Endothelial cell of umbilical vein (primary cell): ENCODE measurements around the gene STK32C. TPM values are rescaled to one million over a fixed set of nuclear protein-coding genes. Genes with fewer than 3 reads are reported as not detected.

Experiments used
- BruUV-seq: library from RNA; stranded (reverse); fragments of 400-500 nt; replicated peaks from 2 replicates; lab custom pipeline; 2021; lab: Mats Ljungman, UMichigan
- CTCF ChIA-PET: fragments of 300-600, 350-600 bp; sonication (Branson Sonifier 250); formaldehyde crosslinking; loops from one replicate; lab custom pipeline; 2021; ENCODE audit warnings: antibody characterized with exemption, inconsistent platforms; lab: Charles Lee
- POLR2A ChIA-PET: fragments of 300-600, 350-600 bp; sonication (Branson Sonifier 250); formaldehyde crosslinking; loops from one replicate; lab custom pipeline; 2021; ENCODE audit warnings: antibody characterized with exemption, inconsistent platforms; lab: Charles Lee
- DNase-seq: peaks from one replicate; pipeline ENCODE4 v3.0.0-alpha.2; 2011; ENCODE audit warnings: low read depth, low spot score
- FAIRE-seq: peaks from 2 replicates; lab custom pipeline; 2011; peaks lifted over from hg19 to GRCh38; lab: Jason Lieb, UNC
- H2AFZ ChIP-seq: 2 replicates; pipeline ENCODE4 v1.6.0; 2012; ENCODE audit warnings: low read depth, low read length, control low read depth, inconsistent platforms
- H3K27ac ChIP-seq: 2 replicates; pipeline ENCODE4 v1.5.1; 2011; ENCODE audit warnings: low read depth, mild to moderate bottlenecking, control low read depth, low read length, moderate library complexity; ENCODE audit not compliant: insufficient read depth
- H3K27me3 ChIP-seq, 2 experiments: 2 replicates each; pipeline versions ENCODE4 v1.6.0 to v1.6.1; 2011; ENCODE audit warnings: low read length in 2 of 2, mixed read lengths in 1 of 2; ENCODE audit not compliant: control insufficient read depth in 2 of 2, insufficient read depth in 2 of 2
- H3K36me3 ChIP-seq, 2 experiments: 2 replicates in 1 of 2; 3 replicates in 1 of 2; pipeline ENCODE4 v1.5.1; 2011; ENCODE audit warnings: low read length in 2 of 2, mild to moderate bottlenecking in 1 of 2, moderate library complexity in 1 of 2; ENCODE audit not compliant: control insufficient read depth in 2 of 2, insufficient read depth in 2 of 2; ENCODE audit errors: extremely low read depth in 1 of 2
- H3K4me1 ChIP-seq: 3 replicates; pipeline ENCODE4 v1.5.1; 2011; ENCODE audit warnings: mild to moderate bottlenecking, low read length; ENCODE audit not compliant: control insufficient read depth, insufficient read depth; ENCODE audit errors: extremely low read depth
- H3K4me2 ChIP-seq: 2 replicates; pipeline ENCODE4 v1.6.1; 2011; ENCODE audit warnings: low read length, control low read depth, mixed read lengths; ENCODE audit not compliant: insufficient read depth
- H3K4me3 ChIP-seq, 3 experiments: fragments of 200-600 bp in 1 of 3; sonication (generic), shearing (Covaris generic) in 1 of 3; replicated peaks in 1 of 3; 2 replicates each; pipeline ENCODE4 v1.5.1; 2011 to 2016; ENCODE audit warnings: control low read depth in 3 of 3, low read length in 3 of 3, mild to moderate bottlenecking in 2 of 3, inconsistent platforms in 1 of 3, low read depth in 1 of 3, moderate library complexity in 1 of 3; ENCODE audit not compliant: insufficient read depth in 1 of 3
- H3K79me2 ChIP-seq: 2 replicates; pipeline ENCODE4 v1.6.0; 2012; ENCODE audit warnings: low read length, inconsistent platforms; ENCODE audit not compliant: control insufficient read depth, insufficient read depth
- H3K9ac ChIP-seq: replicated peaks from 2 replicates; pipeline ENCODE3; 2011; ENCODE audit warnings: low read length, control low read depth; ENCODE audit not compliant: insufficient read depth; ENCODE audit errors: extremely low read depth
- H3K9me1 ChIP-seq: replicated peaks from 3 replicates; pipeline ENCODE4 v1.6.0; 2011; ENCODE audit warnings: mild to moderate bottlenecking, low read length; ENCODE audit not compliant: control insufficient read depth, insufficient read depth; ENCODE audit errors: extremely low read depth
- H3K9me3 ChIP-seq: replicated peaks from 2 replicates; pipeline ENCODE4 v1.5.1; 2012; ENCODE audit warnings: low read length, inconsistent platforms; ENCODE audit not compliant: control insufficient read depth, insufficient read depth
- H4K20me1 ChIP-seq: replicated peaks from 2 replicates; pipeline ENCODE3; 2011; ENCODE audit warnings: mild to moderate bottlenecking, low read length; ENCODE audit not compliant: control insufficient read depth, insufficient read depth; ENCODE audit errors: extremely low read depth
- CTCF ChIP-seq, 2 donors: IDR thresholded peaks; 1 replicate in 1 of 2; 2 replicates in 1 of 2; pipeline ENCODE4 v1.5.1; 2011; ENCODE audit warnings: low read length in 2 of 2, mild to moderate bottlenecking in 2 of 2, moderate library complexity in 2 of 2, control low read depth in 1 of 2, inconsistent platforms in 1 of 2, low read depth in 1 of 2; ENCODE audit not compliant: insufficient read depth in 1 of 2; ENCODE audit errors: extremely low read depth in 1 of 2
- EZH2 ChIP-seq: IDR thresholded peaks from 2 replicates; pipeline ENCODE4 v1.6.1; 2012; ENCODE audit warnings: borderline replicate concordance, low read depth, mild to moderate bottlenecking, moderate library complexity, low read length, inconsistent platforms; ENCODE audit not compliant: severe bottlenecking
- FOS ChIP-seq: IDR thresholded peaks from 2 replicates; pipeline ENCODE4 v1.6.1; 2011; ENCODE audit warnings: mild to moderate bottlenecking, low read length, moderate library complexity, borderline replicate concordance; ENCODE audit not compliant: insufficient read depth
- GATA2 ChIP-seq: IDR thresholded peaks from 2 replicates; pipeline ENCODE4 v1.7.0; 2011; ENCODE audit warnings: low read depth, mild to moderate bottlenecking, moderate library complexity, mixed read lengths, low read length; ENCODE audit not compliant: insufficient read length, insufficient read depth
- JUN ChIP-seq: IDR thresholded peaks from 2 replicates; pipeline ENCODE4 v1.6.1; 2011; ENCODE audit warnings: borderline replicate concordance, low read depth; ENCODE audit not compliant: insufficient read length, insufficient read depth
- MAX ChIP-seq: IDR thresholded peaks from 2 replicates; pipeline ENCODE4 v1.6.1; 2011; ENCODE audit not compliant: insufficient read depth, insufficient read length
- MYC ChIP-seq: IDR thresholded peaks from one replicate; pipeline ENCODE4 v1.6.1; 2011; ENCODE audit warnings: mild to moderate bottlenecking, low read depth, low read length
- POLR2A ChIP-seq: IDR thresholded peaks from 2 replicates; pipeline ENCODE4 v1.6.1; 2012; ENCODE audit warnings: low read depth, mild to moderate bottlenecking, control low read depth, low read length
- POLR2AphosphoS5 ChIP-seq: IDR thresholded peaks from 2 replicates; pipeline ENCODE4 v1.6.1; 2012; ENCODE audit warnings: low read depth, mild to moderate bottlenecking, control low read depth, low read length, moderate library complexity; ENCODE audit not compliant: insufficient read depth
- dilution Hi-C: fragments of 300-500 bp; cut with MboI; formaldehyde crosslinking; loops from one replicate; pipeline ENCODE4 v1.15.0; 2019; ENCODE audit warnings: low sequenced_read_pairs; ENCODE audit not compliant: extremely low pct_ligation_motif_present
- intact Hi-C: fragments of 100-400 bp; cut with micrococcal nuclease; formaldehyde crosslinking; loops from one replicate; pipeline ENCODE4 v1.10.0; 2022
- polyA plus RNA-seq, 4 experiments: library from polyadenylated mRNA; depleted of rRNA in 3 of 4; stranded (reverse) in 3 of 4; unstranded in 1 of 4; fragments of >200 nt; gene quantifications; 2 replicates each; pipeline versions ENCODE4 v1.2.1 to v1.2.3, GENCODE V29; 2011 to 2012; ENCODE audit warnings: missing spikeins in 1 of 4
- total RNA-seq: library from RNA; stranded (reverse); gene quantifications from 2 replicates; pipeline ENCODE4 v1.2.3, GENCODE V29; 2021

The STK32C gene
- total and polyA plus RNA-seq, 2 donors (not counting 3 experiments of a cell fraction or from before 2014, with no cell fraction given) = 5.4 to 14.1 TPM

GRCh38 chr10:132271458-132272230 is 36.1 kb downstream of the STK32C start:
- Histone ChIP-seq H2AFZ (no peak overlapping the region), H4K20me1 (no peaks in the 10 kb centered on the region), H3K9me3 (no peaks in the 10 kb centered on the region), H3K4me2 (no peak overlapping the region), H3K27ac (no peak overlapping the region), H3K27me3 (no peaks in the 10 kb centered on the region), H3K9ac (no peak overlapping the region), H3K4me1 (no peaks in the 10 kb centered on the region), H3K9me1 (no peaks in the 10 kb centered on the region), H3K36me3 (no peaks in the 10 kb centered on the region), H3K79me2 (no peaks in the 10 kb centered on the region), H3K4me3 (no peak overlapping the region)
- DNase-seq (no peak), FAIRE-seq (no peak)
- no TSS peak for BruUV-seq
- intact Hi-C loops = no loop called here
- ChIA-PET POLR2A (no interaction called here), CTCF (interaction anchor here (1.0 kb wide), 1 partner anchor 8 kb away, joined by 3 read pairs; no protein-coding TSS in a partner anchor)
- TF ChIP-seq POLR2AphosphoS5 = no peak
- TF ChIP-seq MAX = no peak
- TF ChIP-seq MYC = no peak
- TF ChIP-seq POLR2A = no peak
- TF ChIP-seq EZH2 = no peak
- TF ChIP-seq JUN = no peak
- no peak for TF ChIP-seq CTCF (IDR thresholded peaks at IDR 0.05; ENCODE audit: extremely low read depth in 1 of 2, insufficient read depth in 1 of 2, low read depth in 1 of 2, low read length in 2 of 2)
- no peak for TF ChIP-seq FOS
- no peak for TF ChIP-seq GATA2
- dilution Hi-C loops = no loop called here
